Sigmoid colon (tissue), 7 donors: ENCODE data around the gene VWA5A. TPM values are rescaled to one million over a fixed set of nuclear protein-coding genes. Genes with fewer than 3 reads are reported as not detected.
A peak's percentile ranks its signal among the peaks of the same experiment; 100 is the strongest.

Source experiments
- DNase-seq: peaks from one replicate; pipeline ENCODE4 v3.0.0-alpha.2; 2019
- H3K27ac ChIP-seq, 4 donors: fragments of 200-600 bp; sonication (generic); one replicate each; pipeline ENCODE4 v1.5.1; 2016 to 2019; ENCODE audit warnings: mild to moderate bottlenecking in 1 of 4
- H3K27me3 ChIP-seq, 3 donors: fragments of 200-600 bp; sonication (generic); one replicate each; pipeline ENCODE4 v1.5.1; 2019; ENCODE audit warnings: mild to moderate bottlenecking in 1 of 3
- H3K36me3 ChIP-seq, 4 donors: fragments of 200-600 bp; sonication (generic); one replicate each; pipeline ENCODE4 v1.5.1; 2016 to 2019
- H3K4me1 ChIP-seq, 4 donors: fragments of 200-600 bp; sonication (generic); one replicate each; pipeline ENCODE4 v1.5.1; 2017 to 2019
- H3K4me3 ChIP-seq, 4 donors: fragments of 200-600 bp; sonication (generic); one replicate each; pipeline ENCODE4 v1.5.1; 2017 to 2019; ENCODE audit warnings: mild to moderate bottlenecking in 2 of 4, moderate library complexity in 1 of 4
- H3K9me3 ChIP-seq, 4 donors: fragments of 200-600 bp in 3 of 4; sonication (generic) in 3 of 4; one replicate each; pipeline versions ENCODE4 v1.5.1 to v1.6.1; 2013 to 2019
- EP300 ChIP-seq, 4 donors: sonication (generic); formaldehyde crosslinking; IDR thresholded peaks; one replicate each; pipeline ENCODE4 v1.6.1; 2017; ENCODE audit warnings: antibody characterized with exemption in 4 of 4
- POLR2A ChIP-seq, 2 donors: fragments of 450-650 bp; IDR thresholded peaks; one replicate each; pipeline ENCODE4 v1.6.1; 2016; ENCODE audit warnings: antibody characterized with exemption in 2 of 2, mild to moderate bottlenecking in 2 of 2, moderate library complexity in 2 of 2
- POLR2AphosphoS5 ChIP-seq, 4 donors: sonication (generic); formaldehyde crosslinking; IDR thresholded peaks; one replicate each; pipeline ENCODE4 v1.6.1; 2017; ENCODE audit warnings: antibody characterized with exemption in 4 of 4
- WGBS, 2 donors: extraction: QIAGEN DNeasy Blood & Tissue Kit; methylation state at CpG; one replicate each; pipeline ENCODE4 v1.1.7; 2013; 5-methylcytosine and 5-hydroxymethylcytosine counted together
- intact Hi-C: fragments of 100-400 bp; cut with DNase I; formaldehyde crosslinking; loops from one replicate; pipeline ENCODE4 v1.15.1; 2023
- polyA plus RNA-seq, 3 donors: library from polyadenylated mRNA; stranded (reverse); fragments of 200-250 nt; gene quantifications; one replicate each; pipeline ENCODE4 v1.2.3, GENCODE V29; 2013
- total RNA-seq, 4 donors: library from RNA; depleted of rRNA; stranded (reverse); fragments of >200 nt; gene quantifications; one replicate each; pipeline ENCODE4 v1.1.0, GENCODE V29; 2016
- TF ChIP-seq, protein P1 (sequence below), 4 experiments: fragments of 450-650 bp in 3 of 4; fragments of 200-600 bp in 1 of 4; IDR thresholded peaks; one replicate each; pipeline ENCODE4 v1.5.1; 2016 to 2019; ENCODE audit warnings: antibody characterized with exemption in 4 of 4, mild to moderate bottlenecking in 3 of 4, moderate library complexity in 2 of 4
- donor health status: healthy with polysubstance abuse.
- donor health status: Bipolar disorder and iron deficiency.
- donor health status: healthy.

VWA5A gene, protein sequence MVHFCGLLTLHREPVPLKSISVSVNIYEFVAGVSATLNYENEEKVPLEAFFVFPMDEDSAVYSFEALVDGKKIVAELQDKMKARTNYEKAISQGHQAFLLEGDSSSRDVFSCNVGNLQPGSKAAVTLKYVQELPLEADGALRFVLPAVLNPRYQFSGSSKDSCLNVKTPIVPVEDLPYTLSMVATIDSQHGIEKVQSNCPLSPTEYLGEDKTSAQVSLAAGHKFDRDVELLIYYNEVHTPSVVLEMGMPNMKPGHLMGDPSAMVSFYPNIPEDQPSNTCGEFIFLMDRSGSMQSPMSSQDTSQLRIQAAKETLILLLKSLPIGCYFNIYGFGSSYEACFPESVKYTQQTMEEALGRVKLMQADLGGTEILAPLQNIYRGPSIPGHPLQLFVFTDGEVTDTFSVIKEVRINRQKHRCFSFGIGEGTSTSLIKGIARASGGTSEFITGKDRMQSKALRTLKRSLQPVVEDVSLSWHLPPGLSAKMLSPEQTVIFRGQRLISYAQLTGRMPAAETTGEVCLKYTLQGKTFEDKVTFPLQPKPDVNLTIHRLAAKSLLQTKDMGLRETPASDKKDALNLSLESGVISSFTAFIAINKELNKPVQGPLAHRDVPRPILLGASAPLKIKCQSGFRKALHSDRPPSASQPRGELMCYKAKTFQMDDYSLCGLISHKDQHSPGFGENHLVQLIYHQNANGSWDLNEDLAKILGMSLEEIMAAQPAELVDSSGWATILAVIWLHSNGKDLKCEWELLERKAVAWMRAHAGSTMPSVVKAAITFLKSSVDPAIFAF
- total RNA-seq (10 to 100 TPM; 14.2 to 16.6 (median 14.6) TPM), polyA plus RNA-seq (10 to 100 TPM; 31.0 to 43.8 (median 34.0) TPM)

- H3K27me3 ChIP-seq = no peaks in the 10 kb centered on the region
- peak; percentile 86 for DNase-seq
- H3K4me1 ChIP-seq = peaks cover 0 to 16% (median 12%) of the 10 kb centered on the region in 4 donors
- WGBS, 2 donors = 2 to 4% methylated on average over 16 of the region's 16 CpGs
- intact Hi-C loops = no loop called here
- TF ChIP-seq POLR2AphosphoS5 (IDR thresholded peaks at IDR 0.05) (peak; percentile 53 to 91 (median 80)), EP300 (IDR thresholded peaks at IDR 0.05) (no peak), POLR2A (IDR thresholded peaks at IDR 0.05) (peak; percentile 17 to 79)
- peaks cover 2 to 29% (median 9%) of the 10 kb centered on the region in 4 donors for H3K36me3 ChIP-seq
- peak within 1 kb of the TSS; percentile 56 to 67 (median 62) for H3K27ac ChIP-seq
- H3K9me3 ChIP-seq = no peaks in the 10 kb centered on the region
- H3K4me3 ChIP-seq = peak within 1 kb of the TSS; percentile 49 to 68 (median 54)
These were observed at the start of gene VWA5A for GRCh38 chr11:124114942-124115781. Gene VWA5A, plus strand, starts transcription at chr11:124115450. Its CDS starts 2,062 bp downstream, at chr11:124117512.

DNA sequence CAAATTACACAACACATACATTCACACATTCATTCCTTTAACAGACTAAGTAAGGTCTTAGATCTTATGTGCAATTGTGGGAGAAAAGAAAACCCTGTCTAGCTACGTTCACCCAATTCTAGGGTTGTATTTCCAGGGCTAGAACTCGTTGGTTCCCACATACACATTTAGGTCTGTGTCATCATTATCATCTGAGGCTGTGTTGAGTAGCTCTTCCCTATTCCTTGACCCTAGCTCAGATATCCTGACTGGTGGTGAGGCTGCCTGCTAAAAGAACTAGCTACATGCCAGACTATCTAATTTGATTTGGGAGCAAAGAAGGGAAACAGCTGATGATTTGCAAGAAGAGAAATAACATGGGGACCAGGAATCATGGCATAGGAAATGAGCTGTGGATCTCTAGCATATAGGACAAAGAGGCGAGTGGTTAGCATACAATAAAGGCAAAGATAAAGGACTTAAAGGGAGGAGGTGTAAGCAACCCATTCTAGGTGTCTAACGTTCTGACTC lies 46.6 kb upstream of the VWA5A start:
- no peak for TF ChIP-seq POLR2A (IDR thresholded peaks at IDR 0.05)
- no peak for TF ChIP-seq EP300 (IDR thresholded peaks at IDR 0.05)
- 55 to 59% methylated on average over 4 of the region's 4 CpGs for WGBS, 2 donors
- no peak for DNase-seq
- Histone ChIP-seq H3K9me3 (no peaks in the 10 kb centered on the region), H3K27me3 (peaks cover 0 to 15% (median 7%) of the 10 kb centered on the region in 3 donors), H3K4me3 (no peak overlapping the region), H3K36me3 (no peaks in the 10 kb centered on the region), H3K4me1 (peaks cover 2 to 14% (median 8%) of the 10 kb centered on the region in 4 donors), H3K27ac (no peak overlapping the region)
- intact Hi-C loops = no loop called here

DNA sequence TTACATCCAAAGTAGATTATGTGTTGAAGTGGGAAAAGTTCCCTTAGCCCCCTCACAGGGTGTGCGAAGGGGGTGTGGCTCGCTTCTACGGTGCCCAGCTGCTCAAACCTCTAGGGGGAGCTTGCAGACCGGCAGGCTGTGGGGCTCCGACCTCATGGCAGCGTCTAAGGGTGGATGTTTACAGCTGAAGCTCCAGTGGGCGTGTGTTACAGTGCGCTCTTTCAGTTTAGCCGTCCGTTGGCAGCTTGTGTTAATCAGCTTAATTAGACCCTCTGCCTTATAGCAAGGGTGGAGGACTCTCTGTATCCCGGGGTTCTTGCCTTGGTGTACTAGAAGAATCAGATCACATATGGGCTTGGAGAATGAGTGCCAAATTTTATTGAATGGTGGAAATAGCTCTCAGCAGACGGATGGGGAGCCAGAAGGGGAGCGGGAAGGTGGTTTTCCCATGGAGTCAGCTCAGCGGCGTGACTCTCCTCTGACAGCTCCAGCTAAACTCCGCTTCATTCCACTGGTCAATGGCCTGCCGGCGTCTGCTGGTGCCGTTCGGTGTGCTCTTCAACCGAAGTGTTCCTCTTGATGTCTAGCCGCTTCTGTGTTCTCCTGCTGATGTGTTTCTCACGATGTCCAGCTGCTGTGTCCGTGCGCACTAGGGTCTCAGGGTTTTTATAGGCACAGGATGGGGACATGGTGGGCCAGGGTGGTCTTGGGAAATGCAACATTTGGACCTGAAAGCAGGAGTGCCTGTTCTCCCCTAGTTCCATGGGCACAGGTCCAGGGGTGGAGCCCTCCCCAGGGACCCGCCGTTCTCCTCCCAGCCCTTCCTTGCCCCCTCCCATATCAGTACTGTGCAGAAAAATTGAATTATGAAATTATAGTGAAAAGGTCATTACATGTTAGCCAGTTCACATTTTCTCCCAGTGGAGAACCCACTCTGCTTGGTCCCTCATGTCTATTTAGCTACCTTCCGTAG lies 45.5 kb upstream of the VWA5A start:
- Histone ChIP-seq H3K36me3 (no peaks in the 10 kb centered on the region), H3K4me3 (peak overlapping the region in 2 of 4 donors; percentile 15 to 29), H3K4me1 (peaks cover 2 to 14% (median 8%) of the 10 kb centered on the region in 4 donors), H3K27me3 (peaks cover 0 to 15% (median 7%) of the 10 kb centered on the region in 3 donors), H3K9me3 (no peaks in the 10 kb centered on the region), H3K27ac (no peak overlapping the region)
- DNase-seq = no peak
- no peak for TF ChIP-seq POLR2AphosphoS5 (IDR thresholded peaks at IDR 0.05)
- no peak for TF ChIP-seq EP300 (IDR thresholded peaks at IDR 0.05)
- TF ChIP-seq POLR2A (IDR thresholded peaks at IDR 0.05) = no peak
- TF ChIP-seq, protein P1, sequence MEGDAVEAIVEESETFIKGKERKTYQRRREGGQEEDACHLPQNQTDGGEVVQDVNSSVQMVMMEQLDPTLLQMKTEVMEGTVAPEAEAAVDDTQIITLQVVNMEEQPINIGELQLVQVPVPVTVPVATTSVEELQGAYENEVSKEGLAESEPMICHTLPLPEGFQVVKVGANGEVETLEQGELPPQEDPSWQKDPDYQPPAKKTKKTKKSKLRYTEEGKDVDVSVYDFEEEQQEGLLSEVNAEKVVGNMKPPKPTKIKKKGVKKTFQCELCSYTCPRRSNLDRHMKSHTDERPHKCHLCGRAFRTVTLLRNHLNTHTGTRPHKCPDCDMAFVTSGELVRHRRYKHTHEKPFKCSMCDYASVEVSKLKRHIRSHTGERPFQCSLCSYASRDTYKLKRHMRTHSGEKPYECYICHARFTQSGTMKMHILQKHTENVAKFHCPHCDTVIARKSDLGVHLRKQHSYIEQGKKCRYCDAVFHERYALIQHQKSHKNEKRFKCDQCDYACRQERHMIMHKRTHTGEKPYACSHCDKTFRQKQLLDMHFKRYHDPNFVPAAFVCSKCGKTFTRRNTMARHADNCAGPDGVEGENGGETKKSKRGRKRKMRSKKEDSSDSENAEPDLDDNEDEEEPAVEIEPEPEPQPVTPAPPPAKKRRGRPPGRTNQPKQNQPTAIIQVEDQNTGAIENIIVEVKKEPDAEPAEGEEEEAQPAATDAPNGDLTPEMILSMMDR (IDR thresholded peaks at IDR 0.05) = peak in 1 of 4 experiments; percentile 23
- intact Hi-C loops = loop anchor here (5.0 kb wide), 2 partner anchors 128 to 518 kb away; no protein-coding TSS in a partner anchor
- WGBS, 2 donors = 36 to 44% methylated on average over 28 of the region's 28 CpGs

DNA sequence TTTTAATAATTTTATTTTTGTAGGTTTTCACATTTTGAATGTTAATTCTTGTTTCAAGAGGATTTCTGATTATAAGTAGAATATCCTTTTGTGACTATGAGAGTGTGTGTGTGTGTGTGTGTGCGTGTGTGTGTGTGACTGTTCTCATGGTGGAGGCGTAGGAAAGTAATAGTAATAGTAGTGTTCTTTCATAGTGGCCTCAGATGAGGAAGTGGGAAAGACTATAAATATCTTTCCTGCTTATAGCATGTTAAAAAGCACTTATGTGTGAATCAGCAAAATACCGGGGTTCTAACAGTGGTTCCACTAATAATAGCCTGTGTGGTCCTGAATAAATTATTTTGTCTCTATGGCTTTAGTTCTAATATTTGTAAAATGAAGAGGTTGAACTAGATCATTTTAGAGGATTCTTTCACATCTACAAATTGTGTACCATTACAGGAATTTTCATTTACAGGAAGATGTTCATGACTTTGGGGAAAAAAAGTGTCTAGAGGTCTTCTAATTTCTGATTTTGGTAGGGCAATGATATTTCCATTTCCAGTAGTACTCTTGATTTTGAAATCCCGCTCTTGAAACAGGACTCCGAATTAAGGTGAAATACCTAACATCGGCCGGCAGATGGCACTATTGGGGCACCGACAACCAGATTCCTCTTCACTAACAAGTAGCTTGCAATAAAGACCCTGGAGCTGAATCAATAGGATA lies 44.2 kb upstream of the VWA5A start:
- intact Hi-C loops = loop anchor here (5.0 kb wide), 2 partner anchors 126 to 516 kb away; no protein-coding TSS in a partner anchor
- TF ChIP-seq POLR2A (IDR thresholded peaks at IDR 0.05) (no peak), EP300 (IDR thresholded peaks at IDR 0.05) (no peak), POLR2AphosphoS5 (IDR thresholded peaks at IDR 0.05) (no peak)
- TF ChIP-seq, protein P1 (IDR thresholded peaks at IDR 0.05) = peak in 3 of 4 experiments; percentile 22 to 70 (median 46)
- 5% methylated on average over 8 of the region's 8 CpGs for WGBS, 2 donors
- Histone ChIP-seq H3K27me3 (peaks cover 0 to 21% (median 11%) of the 10 kb centered on the region in 3 donors), H3K36me3 (no peaks in the 10 kb centered on the region), H3K4me1 (peaks cover 2 to 18% (median 13%) of the 10 kb centered on the region in 4 donors), H3K4me3 (no peak overlapping the region), H3K27ac (no peak overlapping the region), H3K9me3 (no peaks in the 10 kb centered on the region)
- DNase-seq = peak; percentile 75
